Measurements from ENCODE around the gene INTS4.

DNA sequence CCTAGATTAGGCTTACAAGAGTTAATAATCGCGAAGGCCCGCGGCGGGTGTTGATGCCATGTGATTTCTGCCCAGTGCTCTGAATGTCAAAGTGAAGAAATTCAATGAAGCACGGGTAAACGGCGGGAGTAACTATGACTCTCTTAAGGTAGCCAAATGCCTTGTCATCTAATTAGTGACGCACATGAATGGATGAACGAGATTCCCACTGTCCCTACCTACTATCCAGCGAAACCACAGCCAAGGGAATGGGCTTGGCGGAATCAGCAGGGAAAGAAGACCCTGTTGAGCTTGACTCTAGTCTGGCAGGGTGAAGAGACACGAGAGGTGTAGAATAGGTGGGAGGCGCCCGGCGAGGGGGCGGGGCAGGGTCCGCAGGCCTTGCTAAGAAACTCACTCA, 108.1 kb downstream of the INTS4 start:
- TF ChIP-seq CTCF (IDR thresholded peaks at IDR 0.05 in 4 of 5, conservative IDR thresholded peaks at IDR 0.05 in 1 of 5): no peak
- TF ChIP-seq POLR2A (IDR thresholded peaks at IDR 0.05): no peak

Data from gastrocnemius medialis (tissue), 4 donors.